ENCODE measurements around the gene LRRC34.

LRRC34 gene

GRCh38 chr3:169771497-169772304 lies 41.0 kb downstream of the LRRC34 start:
- Histone ChIP-seq H3K4me1 (ENCODE audit: control insufficient read depth in 5 of 5, insufficient read depth in 5 of 5, low read length in 5 of 5) (peaks cover 5 to 29% (median 18%) of the 10 kb centered on the region in 5 donors), H3K4me3 (ENCODE audit: low read depth in 1 of 5, low read length in 5 of 5) (peak overlapping the region; percentile 76 to 94 (median 86)), H3K27ac (ENCODE audit: low read depth, low read length) (peak overlapping the region; percentile 99), H3K27me3 (ENCODE audit: control insufficient read depth in 5 of 5, insufficient read depth in 4 of 5, low read length in 5 of 5) (no peaks in the 10 kb centered on the region), H3K9me3 (ENCODE audit: control insufficient read depth in 5 of 5, low read length in 5 of 5) (no peaks in the 10 kb centered on the region), H3K9ac (ENCODE audit: low read length in 5 of 5) (peak overlapping the region; percentile 75 to 99 (median 96)), H3K36me3 (ENCODE audit: control insufficient read depth in 5 of 5, insufficient read depth in 5 of 5, low read length in 5 of 5) (peaks cover 5 to 15% (median 7%) of the 10 kb centered on the region in 5 donors)

GRCh38 chr3:169769287-169770181 lies 43.2 kb downstream of the LRRC34 start, which contains the start of gene ACTRT3:
Gene ACTRT3, minus strand, starts transcription at chr3:169769561. Its CDS starts 41 bp downstream, at chr3:169769520.
- H3K4me3 ChIP-seq (ENCODE audit: low read depth in 1 of 5, low read length in 5 of 5): peak within 1 kb of the TSS; percentile 67 to 78 (median 77)
- no peaks in the 10 kb centered on the region for H3K9me3 ChIP-seq (ENCODE audit: control insufficient read depth in 5 of 5, low read length in 5 of 5)
- H3K4me1 ChIP-seq (ENCODE audit: control insufficient read depth in 5 of 5, insufficient read depth in 5 of 5, low read length in 5 of 5): peaks cover 8 to 24% (median 12%) of the 10 kb centered on the region in 5 donors
- H3K27ac ChIP-seq (ENCODE audit: low read depth, low read length): peak within 1 kb of the TSS; percentile 84
- H3K36me3 ChIP-seq (ENCODE audit: control insufficient read depth in 5 of 5, insufficient read depth in 5 of 5, low read length in 5 of 5): no peaks in the 10 kb centered on the region
- no peaks in the 10 kb centered on the region for H3K27me3 ChIP-seq (ENCODE audit: control insufficient read depth in 5 of 5, insufficient read depth in 4 of 5, low read length in 5 of 5)
- peak within 1 kb of the TSS; percentile 79 to 91 (median 80) for H3K9ac ChIP-seq (ENCODE audit: low read length in 5 of 5)

GRCh38 chr3:169764882-169765612 lies 47.7 kb downstream of the LRRC34 start, which contains the start of gene TERC:
Gene TERC, minus strand, starts transcription at chr3:169765060.
- no peaks in the 10 kb centered on the region for H3K27me3 ChIP-seq (ENCODE audit: control insufficient read depth in 5 of 5, insufficient read depth in 4 of 5, low read length in 5 of 5)
- peaks cover 3 to 16% (median 8%) of the 10 kb centered on the region in 5 donors for H3K4me1 ChIP-seq (ENCODE audit: control insufficient read depth in 5 of 5, insufficient read depth in 5 of 5, low read length in 5 of 5)
- H3K9me3 ChIP-seq (ENCODE audit: control insufficient read depth in 5 of 5, low read length in 5 of 5): peaks cover 0 to 2% (median 0%) of the 10 kb centered on the region in 5 donors
- peak within 1 kb of the TSS; percentile 84 to 95 (median 94) for H3K9ac ChIP-seq (ENCODE audit: low read length in 5 of 5)
- H3K27ac ChIP-seq (ENCODE audit: low read depth, low read length): peak within 1 kb of the TSS; percentile 96
- H3K36me3 ChIP-seq (ENCODE audit: control insufficient read depth in 5 of 5, insufficient read depth in 5 of 5, low read length in 5 of 5): no peaks in the 10 kb centered on the region
- H3K4me3 ChIP-seq (ENCODE audit: low read depth in 1 of 5, low read length in 5 of 5): peak within 1 kb of the TSS; percentile 79 to 97 (median 87)

GRCh38 chr3:169764312-169764881 lies 48.3 kb downstream of the LRRC34 start:
- H3K4me1 ChIP-seq (ENCODE audit: control insufficient read depth in 5 of 5, insufficient read depth in 5 of 5, low read length in 5 of 5): peaks cover 3 to 16% (median 8%) of the 10 kb centered on the region in 5 donors
- peaks cover 0 to 2% (median 0%) of the 10 kb centered on the region in 5 donors for H3K9me3 ChIP-seq (ENCODE audit: control insufficient read depth in 5 of 5, low read length in 5 of 5)
- H3K36me3 ChIP-seq (ENCODE audit: control insufficient read depth in 5 of 5, insufficient read depth in 5 of 5, low read length in 5 of 5): no peaks in the 10 kb centered on the region
- peak overlapping the region; percentile 84 to 95 (median 94) for H3K9ac ChIP-seq (ENCODE audit: low read length in 5 of 5)
- H3K27ac ChIP-seq (ENCODE audit: low read depth, low read length): peak overlapping the region; percentile 96
- no peaks in the 10 kb centered on the region for H3K27me3 ChIP-seq (ENCODE audit: control insufficient read depth in 5 of 5, insufficient read depth in 4 of 5, low read length in 5 of 5)
- H3K4me3 ChIP-seq (ENCODE audit: low read depth in 1 of 5, low read length in 5 of 5): peak overlapping the region; percentile 79 to 97 (median 87)

- H3K9me3 ChIP-seq (ENCODE audit: control insufficient read depth in 5 of 5, low read length in 5 of 5): peaks cover 0 to 2% (median 0%) of the 10 kb centered on the region in 5 donors
- no peak overlapping the region for H3K27ac ChIP-seq (ENCODE audit: low read depth, low read length)
- H3K36me3 ChIP-seq (ENCODE audit: control insufficient read depth in 5 of 5, insufficient read depth in 5 of 5, low read length in 5 of 5): no peaks in the 10 kb centered on the region
- H3K9ac ChIP-seq (ENCODE audit: low read length in 5 of 5): no peak overlapping the region
- peaks cover 3 to 16% (median 8%) of the 10 kb centered on the region in 5 donors for H3K4me1 ChIP-seq (ENCODE audit: control insufficient read depth in 5 of 5, insufficient read depth in 5 of 5, low read length in 5 of 5)
- no peak overlapping the region for H3K4me3 ChIP-seq (ENCODE audit: low read depth in 1 of 5, low read length in 5 of 5)
- no peaks in the 10 kb centered on the region for H3K27me3 ChIP-seq (ENCODE audit: control insufficient read depth in 5 of 5, insufficient read depth in 4 of 5, low read length in 5 of 5)
These were observed 52.2 kb downstream of the LRRC34 start for GRCh38 chr3:169760479-169760878.

- H3K36me3 ChIP-seq (ENCODE audit: control insufficient read depth in 5 of 5, insufficient read depth in 5 of 5, low read length in 5 of 5): no peaks in the 10 kb centered on the region
- peaks cover 0 to 2% (median 0%) of the 10 kb centered on the region in 5 donors for H3K9me3 ChIP-seq (ENCODE audit: control insufficient read depth in 5 of 5, low read length in 5 of 5)
- no peak overlapping the region for H3K9ac ChIP-seq (ENCODE audit: low read length in 5 of 5)
- H3K4me3 ChIP-seq (ENCODE audit: low read depth in 1 of 5, low read length in 5 of 5): no peak overlapping the region
- peaks cover 0 to 7% (median 6%) of the 10 kb centered on the region in 5 donors for H3K4me1 ChIP-seq (ENCODE audit: control insufficient read depth in 5 of 5, insufficient read depth in 5 of 5, low read length in 5 of 5)
- peaks cover 0 to 3% (median 0%) of the 10 kb centered on the region in 5 donors for H3K27me3 ChIP-seq (ENCODE audit: control insufficient read depth in 5 of 5, insufficient read depth in 4 of 5, low read length in 5 of 5)
- no peak overlapping the region for H3K27ac ChIP-seq (ENCODE audit: low read depth, low read length)
These were observed 53.4 kb downstream of the LRRC34 start for GRCh38 chr3:169759256-169759655.

- no peaks in the 10 kb centered on the region for H3K36me3 ChIP-seq (ENCODE audit: control insufficient read depth in 5 of 5, insufficient read depth in 5 of 5, low read length in 5 of 5)
- H3K4me3 ChIP-seq (ENCODE audit: low read depth in 1 of 5, low read length in 5 of 5): no peak overlapping the region
- H3K9ac ChIP-seq (ENCODE audit: low read length in 5 of 5): no peak overlapping the region
- H3K9me3 ChIP-seq (ENCODE audit: control insufficient read depth in 5 of 5, low read length in 5 of 5): peaks cover 0 to 2% (median 0%) of the 10 kb centered on the region in 5 donors
- H3K27ac ChIP-seq (ENCODE audit: low read depth, low read length): no peak overlapping the region
- peaks cover 0 to 3% (median 0%) of the 10 kb centered on the region in 5 donors for H3K27me3 ChIP-seq (ENCODE audit: control insufficient read depth in 5 of 5, insufficient read depth in 4 of 5, low read length in 5 of 5)
- peaks cover 0 to 4% (median 0%) of the 10 kb centered on the region in 5 donors for H3K4me1 ChIP-seq (ENCODE audit: control insufficient read depth in 5 of 5, insufficient read depth in 5 of 5, low read length in 5 of 5)
These were observed 54.2 kb downstream of the LRRC34 start for GRCh38 chr3:169758359-169758994.

GRCh38 chr3:169755488-169755887 lies 57.2 kb downstream of the LRRC34 start:
- Histone ChIP-seq H3K9me3 (ENCODE audit: control insufficient read depth in 5 of 5, low read length in 5 of 5) (peaks cover 0 to 2% (median 0%) of the 10 kb centered on the region in 5 donors), H3K4me3 (ENCODE audit: low read depth in 1 of 5, low read length in 5 of 5) (no peak overlapping the region), H3K27me3 (ENCODE audit: control insufficient read depth in 5 of 5, insufficient read depth in 4 of 5, low read length in 5 of 5) (peaks cover 0 to 3% (median 0%) of the 10 kb centered on the region in 5 donors), H3K36me3 (ENCODE audit: control insufficient read depth in 5 of 5, insufficient read depth in 5 of 5, low read length in 5 of 5) (no peaks in the 10 kb centered on the region), H3K4me1 (ENCODE audit: control insufficient read depth in 5 of 5, insufficient read depth in 5 of 5, low read length in 5 of 5) (no peaks in the 10 kb centered on the region), H3K27ac (ENCODE audit: low read depth, low read length) (no peak overlapping the region), H3K9ac (ENCODE audit: low read length in 5 of 5) (no peak overlapping the region)

- H3K9ac ChIP-seq (ENCODE audit: low read length in 5 of 5): no peak overlapping the region
- H3K27me3 ChIP-seq (ENCODE audit: control insufficient read depth in 5 of 5, insufficient read depth in 4 of 5, low read length in 5 of 5): peaks cover 0 to 3% (median under 1%) of the 10 kb centered on the region in 5 donors
- H3K27ac ChIP-seq (ENCODE audit: low read depth, low read length): no peak overlapping the region
These were observed 58.0 kb downstream of the LRRC34 start for GRCh38 chr3:169754711-169755110.

More at GRCh38 chr3:169754711-169755110, 58.0 kb downstream of the LRRC34 start:
- Histone ChIP-seq H3K4me3 (ENCODE audit: low read depth in 1 of 5, low read length in 5 of 5) (no peak overlapping the region), H3K9me3 (ENCODE audit: control insufficient read depth in 5 of 5, low read length in 5 of 5) (no peaks in the 10 kb centered on the region), H3K4me1 (ENCODE audit: control insufficient read depth in 5 of 5, insufficient read depth in 5 of 5, low read length in 5 of 5) (no peaks in the 10 kb centered on the region), H3K36me3 (ENCODE audit: control insufficient read depth in 5 of 5, insufficient read depth in 5 of 5, low read length in 5 of 5) (no peaks in the 10 kb centered on the region)

Measured in subcutaneous abdominal adipose tissue (tissue), 5 donors.